PC-3 (cell line): ENCODE measurements around the gene STAMBPL1. TPM values are rescaled to one million over a fixed set of nuclear protein-coding genes. Genes with fewer than 3 reads are reported as not detected.

Experiments used
- ATAC-seq: fragments of 200-7000 bp; cut with Tn5 transposase; 2 replicates; pipeline ENCODE4 v1.9.1; 2020; ENCODE audit warnings: mild to moderate bottlenecking, moderate library complexity
- BruUV-seq: library from RNA; stranded (reverse); fragments of 400-500 nt; replicated peaks from 2 replicates; lab custom pipeline; 2021; lab: Mats Ljungman, UMichigan
- CTCF ChIA-PET: fragments of 300-600 bp; sonication (Branson Sonifier 250); formaldehyde crosslinking; loops from one replicate; lab custom pipeline; 2022; ENCODE audit warnings: antibody characterized with exemption; lab: Charles Lee
- POLR2A ChIA-PET: fragments of 300-600 bp; sonication (Branson Sonifier 250); formaldehyde crosslinking; loops from one replicate; lab custom pipeline; 2022; ENCODE audit warnings: antibody characterized with exemption; ENCODE audit not compliant: unreplicated experiment; lab: Charles Lee
- DNase-seq: peaks from one replicate; pipeline ENCODE4 v3.0.0-alpha.2; 2015
- H2AFZ ChIP-seq: fragments of 300-600 bp; sonication (generic); 2 replicates; pipeline ENCODE4 v1.6.0; 2016; ENCODE audit warnings: antibody characterized with exemption, low read length
- H3F3A ChIP-seq: fragments of 300-600 bp; sonication (generic); one replicate; pipeline ENCODE4 v1.6.0; 2017; ENCODE audit warnings: antibody characterized with exemption, low read length, control low read depth, mild to moderate bottlenecking; ENCODE audit not compliant: unreplicated experiment
- H3K27ac ChIP-seq: fragments of 300-600 bp; sonication (generic); 2 replicates; pipeline ENCODE4 v1.5.1; 2016; ENCODE audit warnings: mild to moderate bottlenecking, low read length
- H3K27me3 ChIP-seq: fragments of 300-600 bp; sonication (generic); 2 replicates; pipeline ENCODE4 v1.6.1; 2016; ENCODE audit warnings: low read length, mixed read lengths
- H3K36me3 ChIP-seq: fragments of 300-600 bp; sonication (generic); 2 replicates; pipeline ENCODE4 v1.6.1; 2016; ENCODE audit warnings: low read depth, mixed run types, low read length, mixed read lengths
- H3K4me1 ChIP-seq: fragments of 300-600 bp; sonication (generic); 2 replicates; pipeline ENCODE4 v1.5.1; 2016; ENCODE audit warnings: low read length; ENCODE audit not compliant: insufficient read depth
- H3K4me2 ChIP-seq: fragments of 300-600 bp; sonication (generic); 2 replicates; pipeline ENCODE4 v1.6.0; 2016; ENCODE audit warnings: low read length
- H3K4me3 ChIP-seq: fragments of 300-600 bp; sonication (generic); 2 replicates; pipeline ENCODE4 v1.5.1; 2016; ENCODE audit warnings: mild to moderate bottlenecking, low read length, mixed read lengths
- H3K79me2 ChIP-seq: fragments of 300-600 bp; sonication (generic); 2 replicates; pipeline ENCODE4 v1.6.1; 2017; ENCODE audit warnings: low read length, mixed read lengths
- H3K9ac ChIP-seq: fragments of 300-600 bp; sonication (generic); 2 replicates; pipeline ENCODE4 v1.6.0; 2016; ENCODE audit warnings: mild to moderate bottlenecking, low read length
- H3K9me2 ChIP-seq: fragments of 300-600 bp; sonication (generic); replicated peaks from 2 replicates; pipeline ENCODE4 v1.6.1; 2016; ENCODE audit warnings: mixed run types, low read length, mixed read lengths
- H3K9me3 ChIP-seq: fragments of 300-600 bp; sonication (generic); 2 replicates; pipeline ENCODE4 v1.6.1; 2016; ENCODE audit warnings: low read length, mixed read lengths
- H4K20me1 ChIP-seq: fragments of 300-600 bp; sonication (generic); 2 replicates; pipeline ENCODE4 v1.6.1; 2016; ENCODE audit warnings: low read length, mixed read lengths
- EZH2 ChIP-seq: fragments of 300-600 bp; sonication (generic); IDR thresholded peaks from one replicate; pipeline ENCODE4 v1.6.1; 2017; ENCODE audit warnings: antibody characterized with exemption, mild to moderate bottlenecking, low read length; ENCODE audit not compliant: unreplicated experiment
- EZH2phosphoT487 ChIP-seq: fragments of 300-600 bp; sonication (generic); IDR thresholded peaks from 2 replicates; pipeline ENCODE4 v1.6.1; 2018; ENCODE audit warnings: mild to moderate bottlenecking, antibody characterized with exemption, low read length, borderline replicate concordance
- intact Hi-C: fragments of 100-400 bp; cut with micrococcal nuclease; formaldehyde crosslinking; loops from 2 replicates; pipeline ENCODE4 v1.9.0; 2023
- total RNA-seq: library from RNA; depleted of rRNA; stranded (reverse); fragments of >200 nt; gene quantifications from 2 replicates; pipeline ENCODE4 v1.2.3, GENCODE V29; 2014
- TF ChIP-seq, protein P1 (sequence below): fragments of 300-600 bp; sonication (generic); conservative IDR thresholded peaks from 2 replicates; pipeline ENCODE4 v1.5.1; 2017; ENCODE audit warnings: antibody characterized with exemption, low read depth, mild to moderate bottlenecking, low read length

Gene STAMBPL1
- total RNA-seq, 1 experiment from 2014 or later: 19.5 TPM

DNA sequence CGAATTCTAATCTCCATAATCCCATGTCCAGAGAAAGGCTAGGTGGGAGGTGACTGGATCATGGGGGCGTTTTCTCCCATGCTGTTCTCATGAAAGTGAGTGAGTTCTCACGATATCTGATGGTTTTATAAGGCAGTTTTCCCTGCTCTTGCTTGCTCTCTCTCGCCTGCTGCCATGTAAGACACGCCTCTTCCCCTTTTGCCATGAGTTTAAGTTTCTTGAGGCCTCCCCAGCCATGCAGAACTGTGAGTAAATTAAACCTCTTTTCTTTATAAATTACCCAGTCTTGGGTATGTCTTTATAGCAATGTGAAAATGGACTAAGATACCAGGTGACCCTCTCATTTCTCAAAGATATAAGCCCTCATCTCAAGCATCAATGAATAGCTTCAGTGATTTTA lies 73.6 kb downstream of the STAMBPL1 start:
- no peak overlapping the region for H3K27ac ChIP-seq
- no peak overlapping the region for H3K4me2 ChIP-seq
- BruUV-seq: no TSS peak
- no peaks in the 10 kb centered on the region for H3K36me3 ChIP-seq
- no peaks in the 10 kb centered on the region for H3K79me2 ChIP-seq
- ChIA-PET CTCF (no interaction called here), POLR2A (no interaction called here)
- no peaks in the 10 kb centered on the region for H3K27me3 ChIP-seq
- peaks cover 20% of the 10 kb centered on the region for H3K4me1 ChIP-seq
- no peak for TF ChIP-seq EZH2phosphoT487
- H3K9me2 ChIP-seq: no peaks in the 10 kb centered on the region
- no peak overlapping the region for H3K4me3 ChIP-seq
- DNase-seq (no peak), ATAC-seq (no peak)
- H4K20me1 ChIP-seq: no peaks in the 10 kb centered on the region
- no peaks in the 10 kb centered on the region for H3K9me3 ChIP-seq
- no peak overlapping the region for H3K9ac ChIP-seq
- H3F3A ChIP-seq: no peaks in the 10 kb centered on the region
- intact Hi-C loops: no loop called here
- no peak overlapping the region for H2AFZ ChIP-seq

DNA sequence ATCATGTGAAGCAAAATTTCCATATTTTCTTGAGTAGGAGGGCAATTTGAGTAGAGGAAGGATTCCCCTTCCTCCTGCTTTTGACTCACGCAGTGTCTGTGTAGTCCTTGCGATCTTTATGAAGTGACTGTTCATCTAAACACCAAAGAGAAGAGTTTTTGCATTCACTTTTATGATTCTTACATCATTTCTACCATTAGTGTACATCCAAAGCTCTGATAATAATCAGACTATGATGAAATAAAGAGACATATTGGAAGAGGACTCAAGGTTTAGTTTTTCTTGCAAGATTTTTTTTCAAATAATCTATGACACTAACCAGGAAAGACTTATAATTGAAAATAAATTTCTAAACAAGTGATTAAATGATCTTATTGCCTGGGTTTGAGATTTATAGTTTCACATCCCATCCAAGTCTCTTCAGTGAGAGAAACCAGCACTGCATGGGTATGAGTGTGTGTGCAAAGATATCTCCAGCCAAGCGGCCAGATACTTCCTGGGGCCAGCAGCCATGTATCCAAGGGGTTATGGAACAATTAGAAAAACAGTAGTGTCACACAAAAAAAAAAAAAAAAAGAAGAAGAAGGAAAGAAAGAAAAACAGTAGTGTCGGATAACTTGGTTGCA lies 74.5 kb downstream of the STAMBPL1 start:
- H4K20me1 ChIP-seq: no peaks in the 10 kb centered on the region
- POLR2A ChIA-PET: no interaction called here
- H3K4me2 ChIP-seq: no peak overlapping the region
- H3K4me3 ChIP-seq: no peak overlapping the region
- no peak overlapping the region for H2AFZ ChIP-seq
- TF ChIP-seq, protein P1, sequence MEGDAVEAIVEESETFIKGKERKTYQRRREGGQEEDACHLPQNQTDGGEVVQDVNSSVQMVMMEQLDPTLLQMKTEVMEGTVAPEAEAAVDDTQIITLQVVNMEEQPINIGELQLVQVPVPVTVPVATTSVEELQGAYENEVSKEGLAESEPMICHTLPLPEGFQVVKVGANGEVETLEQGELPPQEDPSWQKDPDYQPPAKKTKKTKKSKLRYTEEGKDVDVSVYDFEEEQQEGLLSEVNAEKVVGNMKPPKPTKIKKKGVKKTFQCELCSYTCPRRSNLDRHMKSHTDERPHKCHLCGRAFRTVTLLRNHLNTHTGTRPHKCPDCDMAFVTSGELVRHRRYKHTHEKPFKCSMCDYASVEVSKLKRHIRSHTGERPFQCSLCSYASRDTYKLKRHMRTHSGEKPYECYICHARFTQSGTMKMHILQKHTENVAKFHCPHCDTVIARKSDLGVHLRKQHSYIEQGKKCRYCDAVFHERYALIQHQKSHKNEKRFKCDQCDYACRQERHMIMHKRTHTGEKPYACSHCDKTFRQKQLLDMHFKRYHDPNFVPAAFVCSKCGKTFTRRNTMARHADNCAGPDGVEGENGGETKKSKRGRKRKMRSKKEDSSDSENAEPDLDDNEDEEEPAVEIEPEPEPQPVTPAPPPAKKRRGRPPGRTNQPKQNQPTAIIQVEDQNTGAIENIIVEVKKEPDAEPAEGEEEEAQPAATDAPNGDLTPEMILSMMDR: no peak
- TF ChIP-seq EZH2phosphoT487 (no peak), EZH2 (no peak)
- H3K9me3 ChIP-seq: no peaks in the 10 kb centered on the region
- H3K9me2 ChIP-seq: no peaks in the 10 kb centered on the region
- H3K36me3 ChIP-seq: no peaks in the 10 kb centered on the region
- H3F3A ChIP-seq: no peaks in the 10 kb centered on the region
- DNase-seq (no peak), ATAC-seq (no peak)
- no peak overlapping the region for H3K27ac ChIP-seq
- intact Hi-C loops: no loop called here
- BruUV-seq: no TSS peak
- H3K4me1 ChIP-seq: peaks cover 20% of the 10 kb centered on the region
- CTCF ChIA-PET: interaction anchor here (0.7 kb wide), 1 partner anchor 33 kb away, joined by 6 read pairs; no protein-coding TSS in a partner anchor
- H3K79me2 ChIP-seq: no peaks in the 10 kb centered on the region
- no peak overlapping the region for H3K9ac ChIP-seq
- no peaks in the 10 kb centered on the region for H3K27me3 ChIP-seq

DNA sequence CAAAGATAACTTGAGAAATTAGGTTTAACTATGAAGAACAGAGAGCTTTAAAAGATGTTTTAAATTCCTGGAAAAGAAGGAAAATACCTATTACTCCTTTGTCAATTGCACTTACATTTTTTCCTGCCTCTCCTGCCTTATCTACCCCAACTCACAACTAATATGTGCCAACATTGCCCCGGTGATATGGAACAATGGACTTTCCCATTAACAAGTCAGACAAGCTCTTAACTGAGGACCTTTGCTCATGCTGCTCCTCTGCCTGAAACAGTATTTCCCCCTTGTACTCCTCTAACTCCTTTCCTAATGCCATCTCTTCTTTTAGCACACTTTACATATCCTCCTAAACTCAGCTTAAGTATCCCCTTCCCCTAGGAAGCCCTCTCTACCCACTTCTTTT lies 77.3 kb downstream of the STAMBPL1 start:
- Histone ChIP-seq H3K36me3 (no peaks in the 10 kb centered on the region), H3K27me3 (no peaks in the 10 kb centered on the region), H3K4me1 (no peaks in the 10 kb centered on the region; the same call in 1 of the 2 replicates), H3K79me2 (no peaks in the 10 kb centered on the region), H3K9me2 (no peaks in the 10 kb centered on the region), H3K27ac (no peak overlapping the region), H3F3A (no peaks in the 10 kb centered on the region), H3K9me3 (no peaks in the 10 kb centered on the region), H4K20me1 (no peaks in the 10 kb centered on the region), H3K9ac (no peak overlapping the region), H3K4me2 (no peak overlapping the region), H3K4me3 (no peak overlapping the region), H2AFZ (no peak overlapping the region)
- CTCF ChIA-PET: no interaction called here
- ATAC-seq (no peak), DNase-seq (no peak)
- TF ChIP-seq EZH2 (no peak), EZH2phosphoT487 (no peak)
- TF ChIP-seq, protein P1: no peak
- BruUV-seq: no TSS peak
- POLR2A ChIA-PET: no interaction called here
- intact Hi-C loops: no loop called here
